Activated gamma-delta T cell (primary cell): ENCODE results near the gene DLX5.

ENCODE experiments used
- DNase-seq: peaks from one replicate; lab custom pipeline; 2025; lab: John Stamatoyannopoulos, UW

DLX5 gene

DNA sequence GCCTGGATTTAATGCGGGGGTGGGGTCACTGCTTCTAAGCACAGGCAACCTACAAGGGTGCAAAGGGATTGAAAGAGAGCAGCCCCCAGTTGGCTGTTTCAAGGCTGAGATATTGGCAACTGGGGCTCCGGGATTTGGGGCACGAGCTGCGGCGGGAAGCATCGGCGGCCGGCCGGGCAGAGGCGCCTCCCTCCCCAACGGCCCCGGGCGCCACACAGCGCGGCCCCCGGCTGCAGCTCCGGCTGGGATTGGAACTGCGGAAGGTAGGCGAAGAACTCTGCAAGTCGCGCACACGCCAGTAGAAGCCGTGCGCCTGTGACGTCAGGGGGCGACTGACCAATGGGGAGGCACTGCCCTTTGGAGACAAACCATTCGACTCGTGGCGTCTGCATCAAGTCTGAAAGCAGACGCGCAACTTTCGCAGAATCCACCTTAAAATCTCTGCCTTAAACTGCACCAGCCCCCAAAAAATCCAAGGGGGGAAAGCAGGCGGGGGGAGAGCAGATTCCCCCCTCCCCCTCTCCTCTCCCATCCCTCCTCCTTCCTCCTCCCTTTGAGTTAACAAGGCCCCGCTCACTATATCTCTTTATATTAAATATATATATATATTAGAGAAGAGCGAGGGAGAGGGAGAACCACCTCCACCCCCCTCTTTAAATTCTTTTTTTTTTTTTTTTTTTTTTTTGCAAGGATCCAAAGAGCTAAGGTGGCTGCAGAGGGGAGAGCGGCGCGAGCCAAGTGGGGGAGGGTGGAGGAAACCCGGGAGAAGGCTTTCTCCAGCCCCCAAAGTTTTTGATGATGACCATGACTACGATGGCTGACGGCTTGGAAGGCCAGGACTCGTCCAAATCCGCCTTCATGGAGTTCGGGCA, 19.2 kb downstream of the DLX5 start, which contains the start of gene DLX6:
Gene DLX6 (plus strand): TSS at position 371 of the 872 bp plus-strand sequence. CDS start 425 bp downstream, at position 796.
- DNase-seq, result no peak

DNA sequence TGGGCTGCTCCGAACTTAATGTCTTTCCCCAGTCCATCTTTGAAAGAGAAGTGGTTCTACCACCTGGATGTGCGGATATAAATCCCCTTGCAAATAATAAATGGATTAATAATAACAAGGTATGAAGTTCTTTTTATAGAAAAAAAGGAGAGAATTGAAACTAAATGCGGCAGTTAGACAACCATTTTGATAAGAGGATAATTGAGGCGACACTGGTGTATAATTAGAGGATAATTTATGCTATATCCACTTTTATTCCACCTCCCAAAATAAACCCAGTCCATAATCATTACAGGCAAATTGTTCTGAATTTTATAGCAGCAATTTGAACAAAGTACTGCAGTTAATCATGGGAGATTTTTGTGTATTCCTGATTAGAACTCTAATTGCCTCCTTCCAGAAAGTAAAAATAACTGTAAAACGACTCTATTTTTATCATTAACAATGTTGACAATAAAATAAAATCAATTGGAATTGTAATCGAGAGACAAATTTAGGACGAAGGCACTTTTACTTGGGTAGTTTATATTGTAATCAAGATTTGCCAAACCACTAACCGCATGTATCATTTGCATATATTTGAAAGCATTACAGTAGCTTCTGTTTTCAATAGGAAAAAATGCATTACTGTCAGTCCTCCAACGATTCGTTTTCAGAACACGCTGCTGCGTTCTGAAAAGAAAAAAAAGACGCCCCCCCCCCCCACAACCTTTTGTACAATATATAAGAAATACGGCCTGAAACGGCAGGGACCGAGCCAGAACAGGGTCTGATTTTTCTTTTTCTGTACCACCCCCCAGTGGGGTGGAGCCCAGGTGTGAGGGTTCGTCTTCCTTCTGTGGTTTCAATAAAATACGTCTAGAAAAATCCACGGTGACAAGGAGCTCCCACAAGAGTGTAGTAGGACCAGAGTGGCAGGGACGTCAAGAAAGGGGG, 20.1 kb downstream of the DLX5 start:
- no peak for DNase-seq

DNA sequence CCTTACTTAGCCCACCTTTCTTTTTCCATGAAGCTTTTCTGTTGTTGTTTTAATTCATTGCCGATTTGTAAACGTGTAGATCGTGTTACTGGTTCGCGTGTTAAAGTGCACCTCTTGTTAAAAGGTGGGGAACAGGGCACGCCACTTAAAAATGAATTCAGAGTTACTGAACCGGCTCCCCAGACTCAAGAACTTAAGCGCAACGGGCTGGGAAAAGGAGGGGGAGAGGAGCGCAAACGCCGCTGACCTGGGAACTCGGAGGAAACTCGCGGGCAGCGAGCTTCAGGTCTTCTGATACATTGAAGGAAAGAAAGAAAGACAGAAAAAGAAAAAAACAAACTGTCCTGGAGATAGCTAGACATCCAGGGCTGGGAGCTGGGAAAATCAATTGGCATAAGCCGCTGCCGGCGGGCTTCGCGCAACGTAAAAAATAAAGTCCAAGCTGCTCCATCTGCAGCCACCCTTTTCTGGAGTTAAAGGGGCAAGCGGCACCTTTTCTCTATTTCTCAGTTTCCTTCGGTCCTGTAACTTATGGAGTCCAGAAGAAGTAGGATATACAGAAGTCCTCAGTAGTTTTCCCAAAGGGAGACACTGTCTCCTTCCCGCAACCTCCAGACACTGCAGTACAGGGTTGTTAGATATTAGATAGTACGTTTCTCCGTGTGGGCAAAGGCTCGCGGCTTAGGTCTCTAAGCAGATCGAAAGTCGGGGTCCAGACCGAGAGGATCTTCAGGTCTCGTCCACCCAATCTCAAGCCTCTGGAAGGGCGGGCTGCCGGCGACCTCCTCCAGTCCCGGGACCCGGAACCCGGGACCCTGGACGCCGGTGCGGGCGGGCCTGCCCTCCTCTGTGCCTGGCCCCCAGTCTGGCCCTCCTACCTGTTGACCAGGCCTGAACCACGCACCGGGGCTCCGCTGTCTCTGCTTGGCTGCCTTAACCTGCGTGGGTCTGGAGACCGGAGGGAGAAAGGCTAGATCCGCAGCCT, 21.1 kb downstream of the DLX5 start:
- no peak for DNase-seq

DNA sequence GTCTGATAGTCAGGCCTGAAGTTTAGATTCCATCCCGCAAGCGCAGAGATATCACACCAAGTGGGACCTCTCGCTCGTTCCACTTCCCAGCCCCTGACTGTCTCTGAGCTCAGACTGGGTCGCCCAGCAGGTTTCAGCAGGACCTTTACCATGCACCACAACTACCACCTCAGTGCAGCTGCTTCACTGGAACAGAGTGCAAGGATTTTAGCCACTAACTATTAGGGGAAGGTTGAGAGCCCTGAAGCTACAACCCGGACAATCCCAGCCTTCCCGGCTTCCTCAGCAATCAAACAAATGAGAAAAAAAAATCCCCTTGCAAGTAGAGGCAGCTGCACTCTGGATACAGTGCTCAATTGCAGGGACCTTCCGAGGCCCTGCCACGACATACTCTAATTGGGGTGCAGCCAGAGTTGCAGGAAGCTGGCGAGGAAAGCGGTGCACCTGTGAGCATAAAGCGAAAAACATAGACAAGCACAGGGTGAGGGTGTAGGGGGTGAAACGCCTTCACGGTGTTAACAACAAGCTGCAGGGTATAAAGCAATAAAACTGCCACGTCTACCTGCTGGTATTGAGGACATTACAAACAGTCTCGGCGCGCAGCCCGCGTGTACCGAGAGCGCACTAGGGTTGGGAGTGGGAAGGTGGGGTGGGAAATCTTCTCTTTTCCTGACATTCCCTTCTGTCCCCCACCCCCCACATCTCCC, 21.9 kb downstream of the DLX5 start:
- no peak for DNase-seq

DNA sequence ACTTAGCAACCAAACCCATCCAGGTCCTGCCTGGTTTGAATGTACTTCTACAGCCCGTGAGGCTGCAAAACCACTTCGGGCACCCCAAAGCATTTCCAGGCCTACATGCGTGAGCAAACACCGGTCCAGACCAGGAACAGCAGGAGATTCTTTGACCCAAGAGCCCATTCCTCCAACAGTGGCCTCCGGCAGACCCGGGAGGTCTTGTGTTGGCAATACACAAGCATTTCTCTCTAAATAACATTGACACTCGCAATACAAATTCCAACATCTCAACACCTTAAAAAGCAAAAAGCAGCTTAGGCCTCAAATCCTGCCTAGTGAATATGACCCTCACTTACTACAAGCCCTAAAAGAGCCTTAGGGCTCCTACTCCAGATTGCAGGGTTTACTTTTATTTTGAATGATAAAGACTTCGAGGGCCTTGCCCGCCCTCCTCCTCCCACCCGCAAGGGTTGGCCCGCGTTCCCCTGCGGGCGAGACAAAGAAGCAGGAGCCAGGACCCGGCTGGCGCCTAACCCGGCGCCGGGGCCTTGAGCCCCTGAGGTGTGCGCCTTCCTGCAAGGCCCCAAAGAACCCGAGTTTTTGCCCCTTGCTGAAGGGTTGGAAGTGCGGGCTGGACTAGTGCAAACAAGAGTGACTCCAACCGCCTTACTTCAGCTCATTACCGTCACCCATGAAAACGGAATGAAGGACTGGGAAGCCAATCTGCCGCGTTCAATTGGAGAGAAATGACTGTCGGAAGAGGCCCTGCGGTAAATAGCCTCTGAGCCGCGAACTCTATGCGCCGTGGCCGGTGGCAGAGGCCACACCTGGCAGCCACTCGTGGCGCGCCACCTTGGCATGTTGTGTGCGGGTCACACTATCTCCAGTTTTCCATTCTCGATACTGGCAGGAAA, 22.7 kb downstream of the DLX5 start:
- DNase-seq, result no peak

DNA sequence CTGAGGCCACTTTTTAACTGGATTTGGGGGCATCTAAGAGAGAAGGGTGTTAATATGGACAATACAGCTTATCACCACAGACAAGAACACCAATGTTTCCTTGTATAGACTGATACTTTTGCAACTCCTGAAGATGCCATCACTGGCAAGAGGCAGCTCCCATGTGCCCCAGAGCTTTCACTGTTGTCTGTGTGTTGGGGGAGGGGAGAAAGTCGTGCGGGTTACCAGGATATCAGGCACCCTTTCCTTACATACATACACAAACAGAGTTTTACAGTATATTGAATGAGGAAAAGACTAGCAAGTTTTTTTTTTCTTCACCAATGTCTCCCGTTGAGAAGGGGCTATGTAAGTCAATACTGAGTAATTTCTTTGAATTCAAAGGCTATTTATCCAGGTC, 23.4 kb downstream of the DLX5 start:
- DNase-seq, result no peak

DNA sequence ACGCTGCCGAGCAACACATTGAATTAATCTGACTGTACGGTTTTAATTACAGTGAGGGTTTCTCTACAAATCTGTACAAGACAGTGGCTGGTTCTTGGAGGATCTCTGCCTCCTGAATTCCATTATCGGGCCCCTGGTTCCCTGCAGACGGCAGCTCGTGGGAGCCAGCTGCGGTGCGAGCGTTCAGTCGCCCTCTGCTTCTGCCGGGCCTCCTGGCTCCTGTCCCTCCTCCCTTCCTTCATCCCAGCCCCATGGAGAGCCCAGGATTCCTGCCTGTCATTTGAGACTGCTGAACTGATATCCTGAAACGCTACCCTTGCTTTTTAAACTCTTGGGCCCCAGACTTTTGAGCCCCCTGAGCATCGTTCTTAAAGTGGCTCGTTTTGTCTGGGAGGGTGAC, 25.9 kb downstream of the DLX5 start:
- no peak for DNase-seq

DNA sequence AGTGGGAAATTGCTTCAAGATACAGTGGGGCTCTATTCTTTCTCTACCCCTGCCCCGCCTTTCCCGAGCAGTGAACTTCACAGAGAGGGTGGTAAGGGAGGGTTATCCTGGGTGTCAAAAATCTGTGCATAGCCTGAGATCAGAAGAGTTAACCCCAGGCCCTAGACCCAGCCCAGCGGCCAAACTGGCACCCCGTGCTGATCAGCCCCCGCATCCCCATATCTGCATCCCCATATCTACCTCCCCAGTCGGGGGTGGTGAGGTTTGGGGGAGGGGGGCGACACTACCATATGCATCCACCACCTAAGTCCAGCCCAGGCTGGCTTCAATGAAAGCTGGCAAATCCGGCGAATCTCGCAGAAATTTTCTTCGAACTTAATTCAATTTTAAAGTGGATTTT, 26.3 kb downstream of the DLX5 start:
- DNase-seq, result no peak

DNA sequence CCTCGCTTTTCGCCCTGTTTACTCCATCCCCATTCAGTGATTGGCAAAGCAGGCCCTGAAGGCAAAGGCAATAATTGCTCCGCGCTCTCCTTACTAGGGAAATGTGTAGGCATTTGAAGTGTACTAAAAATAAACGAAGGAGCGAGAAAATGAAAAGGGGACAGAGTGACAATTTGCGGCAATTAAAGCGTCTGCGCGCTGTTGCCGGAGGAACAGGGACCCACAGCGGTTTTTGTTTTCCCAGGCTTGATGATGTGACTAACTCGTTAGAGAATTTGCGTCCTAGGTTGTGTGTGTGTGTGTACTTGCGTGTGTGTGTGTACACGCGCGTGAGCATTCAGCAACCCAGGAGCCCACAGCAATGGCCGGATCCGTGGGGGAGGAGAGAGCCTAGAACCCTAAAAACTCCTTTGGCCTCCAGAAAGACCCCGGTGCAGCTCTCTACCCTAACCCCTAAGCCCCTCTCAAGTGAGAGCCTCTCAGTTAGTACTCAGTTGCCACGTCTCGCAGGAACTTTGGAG, 27.1 kb downstream of the DLX5 start:
- no peak for DNase-seq

DNA sequence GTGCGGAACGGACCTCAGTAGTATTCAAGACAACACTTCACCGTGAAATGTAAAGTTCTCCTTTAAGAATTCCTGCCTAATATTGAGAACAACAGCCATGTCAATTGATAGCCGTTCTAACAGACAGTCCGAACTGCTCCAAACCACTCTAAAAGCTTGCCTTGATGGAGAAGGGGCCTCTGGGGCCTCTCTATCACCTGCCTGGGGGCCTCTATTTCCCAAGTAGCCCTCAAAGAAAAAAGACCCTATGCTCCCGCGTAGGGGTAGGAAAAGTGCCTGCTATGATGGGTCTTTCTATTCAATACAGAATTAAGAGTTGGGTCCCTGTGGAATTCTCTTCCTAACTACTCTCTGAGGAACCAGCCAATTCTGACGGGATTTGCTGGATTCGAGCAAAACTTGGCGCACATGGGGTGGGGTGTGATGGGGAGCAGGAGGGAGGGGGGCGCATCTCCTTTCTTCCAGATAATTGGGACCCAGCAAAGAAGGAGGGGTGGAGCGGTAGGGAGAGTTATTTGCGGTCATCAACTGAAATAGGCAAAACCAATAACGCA, 27.6 kb downstream of the DLX5 start:
- DNase-seq, result no peak

DNA sequence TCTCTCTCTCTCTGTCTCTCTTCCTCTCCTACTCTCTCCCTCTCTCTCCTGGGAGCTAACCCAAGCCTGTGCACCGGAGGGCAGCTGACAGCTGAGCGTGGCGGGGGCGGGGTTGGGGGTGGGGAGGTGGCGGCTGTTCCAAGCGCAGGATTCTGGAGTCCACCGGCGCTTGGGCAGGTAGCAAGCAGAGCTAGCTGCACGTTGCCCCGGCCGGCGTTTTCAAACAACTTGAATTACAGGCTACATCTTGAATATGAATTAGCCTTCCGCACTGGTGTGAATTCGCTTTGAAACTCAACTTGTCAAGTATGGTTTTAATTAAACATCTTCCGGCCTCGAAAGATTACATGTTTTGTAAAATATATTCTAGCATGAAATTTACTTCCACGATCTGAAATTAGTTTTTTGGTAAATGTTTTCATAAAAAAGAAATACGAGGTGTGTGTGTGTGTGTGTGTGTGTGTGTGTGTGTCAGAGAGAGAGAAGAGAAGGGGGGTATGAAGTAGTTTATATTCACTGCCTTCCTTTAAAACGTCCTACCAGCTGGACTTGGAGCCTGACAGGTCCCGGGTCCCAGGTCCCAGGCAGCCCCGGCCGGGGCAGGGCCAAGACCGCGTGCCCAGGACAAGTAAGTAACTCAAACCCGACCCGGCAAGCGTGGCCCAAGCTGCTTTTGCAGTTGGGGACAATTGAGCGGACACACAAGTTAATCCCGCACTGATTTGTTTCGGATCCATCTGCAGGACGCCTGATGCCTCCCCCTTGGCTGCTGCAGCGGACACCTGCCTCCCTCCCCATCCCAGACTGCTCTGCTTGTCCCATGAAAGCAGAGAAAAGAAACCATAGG, 28.3 kb downstream of the DLX5 start:
- no peak for DNase-seq

DNA sequence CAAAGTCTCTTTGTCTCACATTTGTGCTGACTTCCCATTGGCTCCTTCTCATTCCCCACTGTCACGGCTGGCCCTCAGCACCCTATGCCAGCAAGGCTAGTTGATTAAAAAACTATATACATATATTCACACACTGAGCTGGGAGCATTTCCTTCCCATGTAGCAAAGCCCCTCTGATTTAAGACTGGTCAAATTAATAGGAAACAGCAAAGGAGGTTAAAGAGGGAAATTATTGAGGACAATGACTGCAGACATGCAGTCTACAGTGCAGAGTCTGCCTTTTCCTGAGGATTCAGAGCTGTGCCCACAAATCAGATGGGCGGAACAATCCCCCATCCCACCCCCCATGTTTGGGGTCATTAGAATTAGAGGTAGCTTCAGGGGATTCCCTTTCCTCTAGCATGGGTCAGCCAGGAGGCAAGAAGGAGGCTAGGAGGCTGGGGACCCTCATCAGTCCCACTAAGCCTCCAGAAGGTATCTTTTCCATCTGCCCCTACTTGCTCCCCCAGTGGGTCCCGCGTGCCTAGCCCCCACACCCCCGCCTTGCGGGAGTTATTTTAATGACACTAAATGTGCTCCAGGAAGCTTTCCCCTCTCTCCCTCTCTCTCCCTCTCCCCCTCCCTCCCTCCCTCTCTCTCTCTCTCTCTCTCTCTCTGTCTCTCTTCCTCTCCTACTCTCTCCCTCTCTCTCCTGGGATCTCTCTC, 29.1 kb downstream of the DLX5 start:
- no peak for DNase-seq

DNA sequence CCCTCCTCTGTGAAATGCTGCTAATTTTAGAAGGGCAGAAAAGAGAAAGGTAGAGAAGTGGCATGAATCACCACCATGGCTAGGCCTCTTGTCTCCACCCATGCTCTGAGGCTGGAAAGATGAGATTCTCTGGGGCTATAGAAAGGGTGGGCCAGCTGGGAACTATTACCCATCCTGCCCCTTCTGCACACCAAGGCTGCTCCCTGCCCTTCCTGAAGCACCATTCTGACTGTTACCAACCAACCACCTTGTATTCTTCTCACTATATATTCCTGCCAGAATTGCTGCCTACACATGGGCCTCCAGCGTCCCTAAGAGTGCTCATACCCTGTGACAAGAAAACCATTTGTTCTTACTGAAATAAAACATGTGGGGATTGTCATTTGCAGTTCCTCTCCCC, 30.7 kb downstream of the DLX5 start:
- no peak for DNase-seq

DNA sequence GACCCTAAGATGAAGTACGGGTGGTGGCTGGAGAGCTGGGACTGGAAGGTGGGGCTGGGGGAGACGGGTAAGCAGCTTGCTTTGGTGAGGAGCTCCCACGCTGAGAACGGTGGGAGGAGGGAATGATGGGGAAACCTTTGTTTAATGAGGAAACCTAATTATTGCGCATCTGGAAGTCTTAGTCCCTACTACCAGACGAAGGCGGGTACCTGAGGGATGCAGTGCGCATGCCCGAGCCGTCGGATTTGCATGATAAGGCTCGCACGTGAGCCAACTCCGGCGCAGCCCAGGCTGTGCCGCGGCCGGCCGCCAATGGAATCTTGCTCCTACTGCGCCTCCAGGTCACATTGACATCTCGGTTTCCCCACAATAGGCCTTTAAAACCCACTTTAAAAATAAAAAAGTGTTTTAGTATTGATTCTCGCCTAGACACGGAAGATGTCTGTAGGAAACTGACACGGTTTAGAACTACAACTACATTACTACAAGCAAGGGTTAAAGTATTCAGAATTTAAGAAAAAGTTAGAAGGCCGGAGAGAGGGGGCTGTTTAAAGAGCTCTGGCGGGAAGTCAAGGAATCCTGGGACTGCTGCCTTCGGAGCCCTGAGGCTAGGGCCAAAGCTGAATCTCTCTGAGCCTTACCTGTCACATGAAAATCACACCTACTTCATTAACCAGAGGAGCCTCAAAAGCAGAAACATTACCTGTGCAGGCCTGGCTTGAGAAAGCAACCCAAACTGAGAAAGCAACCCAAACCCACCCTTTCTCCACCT, 31.4 kb downstream of the DLX5 start:
- no peak for DNase-seq

DNA sequence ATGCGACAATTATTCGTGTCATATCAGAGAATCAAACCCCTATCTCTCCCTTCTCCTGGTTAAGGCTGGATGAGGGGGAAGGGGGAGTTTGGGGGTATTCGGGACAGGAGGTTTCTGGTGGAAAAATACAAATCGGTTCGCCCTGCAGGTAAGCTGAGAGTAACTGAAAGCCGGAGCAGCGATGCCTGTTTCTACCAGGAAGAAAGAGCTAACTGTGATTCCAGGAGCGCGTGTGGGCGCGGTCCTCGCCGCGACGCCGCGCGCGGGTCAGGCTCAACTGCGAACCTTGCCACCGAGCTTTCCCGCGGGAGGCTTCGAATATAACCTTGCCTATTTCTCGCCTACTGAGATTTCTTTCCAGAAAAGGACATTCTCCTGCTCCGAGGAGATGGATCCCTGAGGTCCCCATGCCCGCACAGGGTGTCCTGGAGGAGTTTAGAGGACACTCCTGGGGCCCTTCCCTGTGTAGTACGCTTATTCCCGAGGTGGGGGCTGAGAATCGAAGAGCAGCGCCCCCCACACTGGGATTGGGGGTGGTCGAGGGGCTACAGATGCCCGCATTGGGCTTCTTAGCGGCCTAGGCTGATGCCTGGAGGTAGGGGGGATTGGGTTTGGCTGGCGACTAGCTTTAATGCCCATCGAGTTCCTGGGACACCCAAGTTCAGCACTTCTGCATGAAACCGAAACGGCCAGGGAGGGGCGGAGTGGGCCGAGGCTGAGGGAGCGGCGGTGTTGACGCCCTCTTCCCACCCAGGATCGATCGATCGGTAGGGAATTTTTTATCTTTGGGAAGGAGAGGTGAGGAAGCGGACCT, 32.2 kb downstream of the DLX5 start:
- DNase-seq, result no peak

DNA sequence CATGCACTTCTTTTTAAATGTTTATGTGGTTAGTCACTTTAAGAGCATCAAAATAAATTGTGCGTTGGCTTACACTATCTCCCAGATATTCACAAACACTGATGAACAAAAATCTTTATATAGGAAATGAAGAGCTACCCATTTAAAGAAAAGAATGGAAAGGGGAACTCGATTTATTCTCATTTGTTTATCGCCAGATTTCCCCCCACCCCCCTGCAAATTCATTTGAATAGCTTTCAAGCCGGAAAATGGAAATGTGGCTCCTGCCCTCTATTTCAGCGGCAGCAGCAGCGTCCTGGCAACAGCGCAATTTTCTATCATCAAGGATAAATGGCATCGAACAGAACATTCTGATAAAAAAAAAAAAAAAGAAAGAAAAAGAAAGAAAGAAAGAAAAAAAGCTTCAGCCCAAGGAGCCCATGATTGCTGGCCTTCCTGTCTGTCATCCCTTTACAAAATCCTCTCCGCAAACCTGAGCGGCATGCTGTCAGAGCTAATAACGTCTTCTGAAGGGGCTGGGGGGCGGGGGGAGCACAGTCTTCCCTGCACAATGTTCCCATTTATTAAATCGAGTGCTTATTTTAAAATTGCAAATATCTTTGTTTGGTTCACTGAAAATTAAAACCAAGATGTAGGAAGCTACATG, 33.0 kb downstream of the DLX5 start:
- DNase-seq, result no peak
